ENCODE data around the gene CAPN1. TPM values are rescaled to one million over a fixed set of nuclear protein-coding genes. Genes with fewer than 3 reads are reported as not detected.
"Not testable (repeated sequence)": the region's sequence is repeated elsewhere in the genome, so short reads cannot be mapped to it uniquely, and the experiment has no call there.

Gene CAPN1
- total RNA-seq, 2 donors from 2014 or later = 316 to 367 TPM

DNA sequence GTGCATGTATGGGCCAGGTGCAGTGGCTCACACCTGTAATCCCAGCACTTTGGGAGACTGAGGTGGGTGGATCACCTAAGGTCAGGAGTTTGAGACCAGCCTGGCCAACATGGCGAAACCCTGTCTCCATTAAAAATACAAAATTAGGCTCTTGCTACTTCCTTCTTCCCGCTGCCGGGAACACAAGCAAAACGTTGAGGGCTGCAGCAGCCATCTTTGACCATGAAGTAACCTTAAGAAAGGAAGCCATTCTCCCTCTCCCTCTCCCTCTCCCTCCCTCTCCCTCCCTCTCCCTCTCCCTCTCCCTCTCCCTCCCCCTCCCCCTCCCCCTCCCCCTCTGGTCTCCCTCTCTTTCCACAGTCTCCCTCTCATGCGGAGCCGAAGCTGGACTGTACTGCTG lies 56.6 kb downstream of the CAPN1 start:
- intact Hi-C loops (cut with DNase I, micrococcal nuclease); DNase-seq; ATAC-seq: not testable (repeated sequence)

- no peak for ATAC-seq
- intact Hi-C loops (cut with DNase I, micrococcal nuclease) = no loop called here
Measured at GRCh38 chr11:65241134-65241533, 59.4 kb downstream of the CAPN1 start.

GRCh38 chr11:65241692-65242091 lies 60.0 kb downstream of the CAPN1 start:
- no peak for DNase-seq
- no peak for ATAC-seq
- intact Hi-C loops (cut with DNase I, micrococcal nuclease) = no loop called here

More at GRCh38 chr11:65241134-65241533, 59.4 kb downstream of the CAPN1 start:
- no peak for DNase-seq

GRCh38 chr11:65242389-65242788 lies 60.7 kb downstream of the CAPN1 start:
- intact Hi-C loops (cut with DNase I, micrococcal nuclease) = no loop called here
- ATAC-seq = no peak
- no peak for DNase-seq

GRCh38 chr11:65243797-65244196 lies 62.1 kb downstream of the CAPN1 start:
- no peak for ATAC-seq
- intact Hi-C loops (cut with DNase I, micrococcal nuclease) = no loop called here
- no peak for DNase-seq

DNA sequence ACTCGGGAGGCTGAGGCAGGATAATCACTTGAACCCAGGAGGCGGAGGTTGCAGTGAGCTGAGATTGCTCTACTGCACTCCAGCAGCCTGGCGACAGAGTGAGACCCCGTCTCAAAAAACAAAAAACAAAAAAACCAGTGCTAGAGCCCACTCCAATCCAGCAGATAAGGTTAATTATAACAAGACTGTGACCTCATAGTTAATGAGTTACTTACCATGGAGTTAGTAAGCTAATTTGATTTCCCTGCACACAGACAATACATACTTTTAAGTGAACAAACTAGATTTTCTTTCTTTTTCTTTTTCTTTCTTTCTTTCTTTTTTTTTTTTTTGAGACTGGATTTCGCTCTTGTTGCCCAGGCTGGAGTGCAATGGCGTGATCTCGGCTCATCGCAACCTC lies 63.3 kb downstream of the CAPN1 start:
- peak; percentile 49 for ATAC-seq
- intact Hi-C loops (cut with DNase I, micrococcal nuclease) = not testable (repeated sequence)

DNA sequence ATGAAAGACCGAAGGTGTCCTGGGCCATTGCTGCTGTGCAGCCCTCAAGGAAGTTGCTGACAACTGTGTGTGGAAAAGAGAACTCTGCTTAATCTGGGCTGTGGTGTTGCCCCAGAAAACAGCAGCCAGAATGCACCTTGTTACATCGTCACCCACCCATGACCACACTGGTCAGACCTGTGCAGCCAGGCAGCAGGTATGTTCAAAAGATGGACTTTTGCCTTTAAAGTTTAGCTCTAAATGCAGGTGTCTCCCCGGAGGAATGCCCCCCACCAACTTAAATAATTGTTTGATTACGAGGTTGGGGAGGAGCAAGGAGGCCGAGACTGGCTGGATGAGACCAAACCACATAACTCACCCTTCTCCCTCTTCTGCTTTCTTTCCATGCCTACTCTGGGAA lies 64.8 kb downstream of the CAPN1 start:
- ATAC-seq = no peak
- DNase-seq = no peak
- intact Hi-C loops (cut with DNase I, micrococcal nuclease) = no loop called here

More for the DNA sequence above, 63.3 kb downstream of the CAPN1 start:
- DNase-seq = not testable (repeated sequence)

DNA sequence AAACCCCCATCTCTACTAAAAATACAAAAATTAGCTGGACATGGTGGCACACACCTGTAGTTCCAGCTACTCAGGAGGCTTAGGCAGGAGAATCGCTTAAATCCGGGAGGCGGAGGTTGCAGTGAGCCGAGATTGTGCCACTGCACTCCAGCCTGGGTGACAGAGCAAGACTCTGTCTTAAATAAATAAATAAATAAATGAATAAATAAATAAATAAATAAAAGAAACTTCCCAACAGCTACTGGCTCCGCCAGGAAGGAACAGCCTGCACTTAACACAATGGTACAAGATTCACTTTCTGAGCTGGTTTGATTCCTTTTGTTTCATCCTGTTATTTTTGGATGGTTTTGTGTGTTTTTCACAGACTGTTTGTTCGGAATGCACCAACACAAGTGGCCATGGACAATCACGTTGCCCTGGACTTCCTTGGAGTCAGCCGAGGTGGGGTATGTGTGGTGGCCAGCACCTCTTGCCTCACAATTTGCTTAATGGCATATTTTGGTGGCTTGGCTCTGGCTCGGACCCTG lies 66.5 kb downstream of the CAPN1 start:
- ATAC-seq; intact Hi-C loops (cut with DNase I, micrococcal nuclease); DNase-seq: not testable (repeated sequence)

GRCh38 chr11:65251476-65251875 lies 69.7 kb downstream of the CAPN1 start:
- intact Hi-C loops (cut with DNase I, micrococcal nuclease) = no loop called here
- DNase-seq = no peak
- no peak for ATAC-seq

DNA sequence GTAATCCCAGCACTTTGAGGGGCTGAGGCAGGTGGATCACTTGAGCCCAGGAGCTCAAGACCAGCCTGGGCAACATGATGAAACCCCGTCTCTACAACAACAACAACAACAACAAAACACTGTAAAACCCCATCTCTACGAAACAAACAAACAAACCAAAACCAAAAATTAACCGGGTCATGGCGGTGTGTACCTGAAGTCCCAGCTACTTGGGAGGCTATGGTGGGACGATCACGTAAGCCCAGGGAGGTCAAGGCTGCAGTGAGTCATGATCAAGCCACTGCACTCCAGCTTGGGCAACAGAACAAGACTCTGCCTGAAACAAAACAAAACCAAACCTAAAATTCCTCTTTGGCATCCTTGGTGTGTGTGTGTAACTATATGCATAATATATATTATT lies 73.0 kb downstream of the CAPN1 start:
- ATAC-seq = no peak

DNA sequence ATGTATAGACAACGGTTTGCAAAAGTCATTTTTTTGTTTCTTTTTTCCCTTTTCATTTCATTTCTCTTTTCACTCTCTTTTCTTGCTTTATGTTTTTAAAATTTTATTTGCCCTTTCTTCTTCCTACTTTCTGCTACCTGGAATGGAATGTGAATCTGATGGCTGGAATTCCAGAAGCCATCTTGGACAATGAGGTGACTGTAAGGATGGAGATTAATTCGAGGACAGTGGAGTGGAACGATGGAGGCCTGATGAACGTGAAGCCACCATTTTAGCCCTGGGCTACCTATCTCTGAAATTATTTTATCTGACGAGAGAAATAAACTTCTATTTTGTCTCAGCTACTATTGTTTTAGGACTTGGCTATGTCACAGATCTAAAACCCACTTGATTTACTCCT lies 77.3 kb downstream of the CAPN1 start:
- no peak for ATAC-seq
- intact Hi-C loops (cut with DNase I, micrococcal nuclease) = no loop called here
- no peak for DNase-seq

More for the DNA sequence above, 73.0 kb downstream of the CAPN1 start:
- DNase-seq = no peak
- intact Hi-C loops (cut with DNase I, micrococcal nuclease) = no loop called here

- no peak for ATAC-seq
- no peak for DNase-seq
- intact Hi-C loops (cut with DNase I, micrococcal nuclease) = no loop called here
Measured at GRCh38 chr11:65260302-65260701, 78.6 kb downstream of the CAPN1 start.

DNA sequence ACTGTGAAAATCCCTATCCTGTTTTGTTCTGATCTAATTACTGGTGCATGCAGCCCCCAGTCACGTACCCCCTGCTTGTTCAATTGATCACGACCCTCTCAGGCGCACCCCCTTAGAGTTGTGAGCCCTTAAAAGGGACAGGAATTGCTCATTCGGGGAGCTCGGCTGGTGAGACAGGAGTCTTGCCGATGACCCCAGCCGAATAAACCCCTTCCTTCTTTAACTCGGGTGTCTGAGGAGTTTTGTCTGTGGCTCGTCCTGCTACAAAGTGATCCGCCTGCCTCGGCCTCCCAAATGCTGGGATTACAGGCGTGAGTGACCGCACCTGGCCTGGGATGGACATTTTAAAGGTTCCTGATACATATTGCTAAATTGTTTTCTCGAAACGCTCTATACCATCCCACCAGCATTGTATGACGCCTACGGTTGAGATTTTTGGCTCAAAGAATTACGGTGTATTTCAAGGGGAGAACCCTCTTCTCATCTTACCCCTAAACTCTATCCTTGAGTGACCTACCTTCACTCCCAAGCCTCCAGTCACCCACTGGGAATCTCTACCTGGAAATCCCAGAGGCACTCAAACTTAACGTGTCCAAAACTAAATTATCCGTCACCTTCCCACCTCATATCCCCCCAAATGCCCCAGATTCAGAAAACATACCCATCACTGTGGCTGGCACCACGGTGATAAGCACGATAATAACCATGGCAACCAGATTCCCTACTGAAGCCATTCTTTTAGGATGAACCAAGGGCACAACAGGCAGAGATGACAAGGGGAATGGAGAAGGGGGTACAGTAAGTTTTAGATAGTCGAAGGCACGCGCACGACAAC lies 79.2 kb downstream of the CAPN1 start:
- intact Hi-C loops (cut with DNase I, micrococcal nuclease) = no loop called here
- ATAC-seq (no peak), DNase-seq (no peak)

Other genes starting within 250 kb of the CAPN1 start
- gene GPHA2, start 246.0 kb upstream of the CAPN1 start, total RNA-seq = not detected
- gene MAJIN, start 209.8 kb upstream of the CAPN1 start, total RNA-seq = not detected
- 10 to 100 TPM; 17.4 to 17.6 TPM for gene BATF2, start 185.0 kb upstream of the CAPN1 start, total RNA-seq
- gene ARL2, start 167.8 kb upstream of the CAPN1 start, total RNA-seq = 10 to 100 TPM; 59.1 to 60.3 TPM
- gene SNX15, start 154.5 kb upstream of the CAPN1 start, total RNA-seq = 10 to 100 TPM; 38.9 to 41.4 TPM
- gene SAC3D1, start 140.7 kb upstream of the CAPN1 start, total RNA-seq = 10 to 100 TPM; 11.1 to 11.6 TPM
- 10 to 100 TPM in 1 of 2 donors, 1 to 10 TPM in 1; 7.8 to 34.1 TPM for gene NAALADL1, start 123.4 kb upstream of the CAPN1 start, total RNA-seq
- 1 to 10 TPM; 3.0 to 7.3 TPM for gene CDCA5, start 97.9 kb upstream of the CAPN1 start, total RNA-seq
- gene ZFPL1, start 97.7 kb upstream of the CAPN1 start, total RNA-seq = 10 to 100 TPM; 45.3 to 45.6 TPM
- gene VPS51, start 85.7 kb upstream of the CAPN1 start, total RNA-seq = 100 to 1,000 TPM; 174 to 186 TPM
- gene TM7SF2, start 70.1 kb upstream of the CAPN1 start, total RNA-seq = 10 to 100 TPM; 24.6 to 36.0 TPM
- gene ZNHIT2, start 64.2 kb upstream of the CAPN1 start, total RNA-seq = 1 to 10 TPM; 7.3 to 9.7 TPM
- 100 to 1,000 TPM; 701 to 737 TPM for gene FAU, start 59.8 kb upstream of the CAPN1 start, total RNA-seq
- gene MRPL49, start 59.6 kb upstream of the CAPN1 start, total RNA-seq = 10 to 100 TPM; 47.0 to 54.5 TPM
- 10 to 100 TPM; 64.5 to 70.4 TPM for gene SYVN1, start 47.4 kb upstream of the CAPN1 start, total RNA-seq
- gene SPDYC, start 11.7 kb upstream of the CAPN1 start, total RNA-seq = not detected
- gene POLA2, start 80.0 kb downstream of the CAPN1 start, total RNA-seq = 1 to 10 TPM; 4.3 to 9.8 TPM
- 10 to 100 TPM; 10.3 to 16.2 TPM for gene CDC42EP2, start 132.9 kb downstream of the CAPN1 start, total RNA-seq
- gene DPF2, start 151.9 kb downstream of the CAPN1 start, total RNA-seq = 10 to 100 TPM; 25.9 to 33.1 TPM
- gene TIGD3, start 172.8 kb downstream of the CAPN1 start, total RNA-seq = under 1 TPM; 0.20 to 0.61 TPM
- 1 to 10 TPM; 5.8 to 8.4 TPM for gene SLC25A45, start 200.7 kb downstream of the CAPN1 start, total RNA-seq
- 10 to 100 TPM; 38.1 to 42.2 TPM for gene FRMD8, start 204.7 kb downstream of the CAPN1 start, total RNA-seq
- gene NEAT1, start 240.9 kb downstream of the CAPN1 start, total RNA-seq = 1,000 to 10,000 TPM in 1 of 2 donors, 100 to 1,000 TPM in 1; 818 to 1,135 TPM